Endodermal cell (in vitro differentiated cells): ENCODE results near the gene EFCAB14. TPM values are rescaled to one million over a fixed set of nuclear protein-coding genes. Genes with fewer than 3 reads are reported as not detected.

Source experiments
- DNase-seq: peaks from one replicate; pipeline ENCODE4 v3.0.0-alpha.2; 2017
- H3K27ac ChIP-seq: 2 replicates; pipeline ENCODE4 v1.5.1; 2013; ENCODE audit warnings: mild to moderate bottlenecking, low read depth, low read length, moderate library complexity
- H3K27me3 ChIP-seq: 2 replicates; pipeline ENCODE4 v1.6.1; 2013; ENCODE audit warnings: mild to moderate bottlenecking, low read length, moderate library complexity; ENCODE audit not compliant: insufficient read depth, control insufficient read depth, poor library complexity, severe bottlenecking
- H3K36me3 ChIP-seq: 2 replicates; pipeline ENCODE4 v1.7.0; 2013; ENCODE audit warnings: mild to moderate bottlenecking, low read length, moderate library complexity; ENCODE audit not compliant: control insufficient read depth, insufficient read depth
- H3K4me1 ChIP-seq: one replicate; pipeline ENCODE4 v1.7.0; 2013; ENCODE audit warnings: low read length; ENCODE audit not compliant: control insufficient read depth, insufficient read depth
- H3K4me3 ChIP-seq: 2 replicates; pipeline ENCODE4 v1.5.1; 2013; ENCODE audit warnings: mild to moderate bottlenecking, low read length, moderate library complexity
- H3K9ac ChIP-seq: 2 replicates; pipeline ENCODE4 v1.6.1; 2013; ENCODE audit warnings: mild to moderate bottlenecking, low read length, moderate library complexity; ENCODE audit not compliant: poor library complexity, severe bottlenecking; ENCODE audit errors: extremely low read depth
- H3K9me3 ChIP-seq: 2 replicates; pipeline ENCODE4 v1.6.1; 2013; ENCODE audit warnings: mild to moderate bottlenecking, low read length, moderate library complexity; ENCODE audit not compliant: control insufficient read depth
- H3K27ac Mint-ChIP-seq: 2 replicates; pipeline ENCODE4 v1.8.0; 2020; ENCODE audit warnings: mixed read lengths
- H3K27me3 Mint-ChIP-seq: 2 replicates; pipeline ENCODE4 v1.8.0; 2021; ENCODE audit warnings: mild to moderate bottlenecking, mixed read lengths; ENCODE audit not compliant: insufficient read depth
- H3K36me3 Mint-ChIP-seq: 2 replicates; pipeline ENCODE4 v1.8.0; 2020; ENCODE audit warnings: low read depth, mixed read lengths
- H3K4me1 Mint-ChIP-seq: 2 replicates; pipeline ENCODE4 v1.8.0; 2020; ENCODE audit warnings: mixed read lengths
- H3K4me3 Mint-ChIP-seq: 2 replicates; pipeline ENCODE4 v1.8.0; 2020; ENCODE audit warnings: mild to moderate bottlenecking, moderate library complexity, mixed read lengths
- H3K9me3 Mint-ChIP-seq: 2 replicates; pipeline ENCODE4 v1.8.0; 2020; ENCODE audit warnings: mild to moderate bottlenecking, mixed read lengths
- CTCF ChIP-seq: fragments of 200-600 bp; sonication (generic); conservative IDR thresholded peaks from 2 replicates; pipeline ENCODE4 v1.5.0; 2021; ENCODE audit warnings: antibody characterized with exemption, mild to moderate bottlenecking
- WGBS, 2 experiments: methylation state at CpG; one replicate each; pipeline versions ENCODE4 v1.1.5 to v1.1.7; 2013; ENCODE audit warnings: missing lambda C conversion rate in 2 of 2, mixed read lengths in 1 of 2; ENCODE audit not compliant: insufficient coverage in 1 of 2, insufficient read length in 1 of 2; 5-methylcytosine and 5-hydroxymethylcytosine counted together
- total RNA-seq, 2 donors: library from RNA; stranded (reverse); fragmentation: NEBNext Ultra II Directional in 1 of 2; extraction: Animal tissue kit (Norgen Biotek cat#: 25700) in 1 of 2; gene quantifications; 2 replicates in 1 of 2; 3 replicates in 1 of 2; pipeline ENCODE4 v1.2.1, GENCODE V29; 2021

The EFCAB14 gene
- total RNA-seq, 2 donors from 2014 or later = 82.7 to 83.4 TPM

GRCh38 chr1:46705408-46705807, 13.5 kb downstream of the EFCAB14 start:
- no peak overlapping the region for H3K9ac ChIP-seq
- H3K4me3 ChIP-seq = no peak overlapping the region
- H3K9me3 ChIP-seq = no peaks in the 10 kb centered on the region
- Mint-ChIP-seq H3K4me3 (no peak overlapping the region), H3K4me1 (peaks cover 4% of the 10 kb centered on the region), H3K27ac (no peak overlapping the region), H3K27me3 (no peaks in the 10 kb centered on the region), H3K36me3 (peaks cover 67% of the 10 kb centered on the region), H3K9me3 (no peaks in the 10 kb centered on the region)
- no peak for DNase-seq
- H3K36me3 ChIP-seq = peaks cover 94% of the 10 kb centered on the region
- WGBS, 2 experiments = 96 to 100% methylated on average over 5 to 9 of the region's 9 CpGs
- TF ChIP-seq CTCF = no peak
- no peak overlapping the region for H3K27ac ChIP-seq
- no peaks in the 10 kb centered on the region for H3K4me1 ChIP-seq
- H3K27me3 ChIP-seq = no peaks in the 10 kb centered on the region

GRCh38 chr1:46703927-46704641, 14.8 kb downstream of the EFCAB14 start:
- Histone ChIP-seq H3K4me3 (no peak overlapping the region), H3K27ac (no peak overlapping the region), H3K27me3 (no peaks in the 10 kb centered on the region), H3K9me3 (no peaks in the 10 kb centered on the region), H3K36me3 (peaks cover 95% of the 10 kb centered on the region), H3K4me1 (no peaks in the 10 kb centered on the region), H3K9ac (no peak overlapping the region)
- Mint-ChIP-seq H3K4me1 (peaks cover 16% of the 10 kb centered on the region), H3K4me3 (no peak overlapping the region), H3K9me3 (no peaks in the 10 kb centered on the region), H3K27ac (peak overlapping the region; percentile 52), H3K27me3 (no peaks in the 10 kb centered on the region), H3K36me3 (peaks cover 59% of the 10 kb centered on the region)
- DNase-seq = no peak
- TF ChIP-seq CTCF = no peak
- 83 to 94% methylated on average over 2 to 3 of the region's 3 CpGs for WGBS, 2 experiments

- peak overlapping the region; percentile 52 for H3K27ac Mint-ChIP-seq
- H3K27ac ChIP-seq = no peak overlapping the region
- no peaks in the 10 kb centered on the region for H3K9me3 ChIP-seq
- H3K9ac ChIP-seq = no peak overlapping the region
- DNase-seq = no peak
- no peak overlapping the region for H3K4me3 ChIP-seq
- peaks cover 60% of the 10 kb centered on the region for H3K36me3 Mint-ChIP-seq
- H3K4me1 Mint-ChIP-seq = peaks cover 26% of the 10 kb centered on the region
- no peaks in the 10 kb centered on the region for H3K27me3 ChIP-seq
- H3K4me3 Mint-ChIP-seq = no peak overlapping the region
- H3K27me3 Mint-ChIP-seq = no peaks in the 10 kb centered on the region
- no peaks in the 10 kb centered on the region for H3K9me3 Mint-ChIP-seq
- 0 to 54% methylated on average over 1 to 3 of the region's 3 CpGs for WGBS, 2 experiments
- H3K36me3 ChIP-seq = peaks cover 91% of the 10 kb centered on the region
- TF ChIP-seq CTCF = no peak
- H3K4me1 ChIP-seq = no peaks in the 10 kb centered on the region
Measured at GRCh38 chr1:46699666-46700065, 19.2 kb downstream of the EFCAB14 start.
